ENCODE results near the gene SLC41A1.

The SLC41A1 gene

GRCh38 chr1:205786601-205787000 lies 26.4 kb downstream of the SLC41A1 start:
- DNase-seq, result no peak

GRCh38 chr1:205785446-205785845 lies 27.6 kb downstream of the SLC41A1 start:
- DNase-seq, result no peak

GRCh38 chr1:205783904-205784303 lies 29.1 kb downstream of the SLC41A1 start:
- no peak for DNase-seq

DNA sequence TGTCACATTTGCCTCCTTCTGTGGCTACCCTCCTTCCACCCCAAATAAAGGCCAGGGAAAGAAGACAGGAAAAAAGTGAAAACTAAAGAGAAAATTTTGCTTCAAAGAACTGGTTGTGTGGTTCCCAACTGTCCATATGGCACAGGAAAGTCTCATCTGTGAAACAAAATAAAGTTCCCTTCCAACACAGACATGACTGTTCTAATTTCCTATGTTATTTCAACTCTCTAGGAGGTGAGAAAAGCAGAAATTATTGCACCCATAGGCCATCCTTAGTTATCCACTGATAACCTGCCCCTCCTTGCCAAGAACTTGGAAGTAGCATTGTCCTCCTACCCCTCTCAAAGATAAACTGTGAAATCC lies 29.6 kb downstream of the SLC41A1 start:
- DNase-seq, result no peak

DNA sequence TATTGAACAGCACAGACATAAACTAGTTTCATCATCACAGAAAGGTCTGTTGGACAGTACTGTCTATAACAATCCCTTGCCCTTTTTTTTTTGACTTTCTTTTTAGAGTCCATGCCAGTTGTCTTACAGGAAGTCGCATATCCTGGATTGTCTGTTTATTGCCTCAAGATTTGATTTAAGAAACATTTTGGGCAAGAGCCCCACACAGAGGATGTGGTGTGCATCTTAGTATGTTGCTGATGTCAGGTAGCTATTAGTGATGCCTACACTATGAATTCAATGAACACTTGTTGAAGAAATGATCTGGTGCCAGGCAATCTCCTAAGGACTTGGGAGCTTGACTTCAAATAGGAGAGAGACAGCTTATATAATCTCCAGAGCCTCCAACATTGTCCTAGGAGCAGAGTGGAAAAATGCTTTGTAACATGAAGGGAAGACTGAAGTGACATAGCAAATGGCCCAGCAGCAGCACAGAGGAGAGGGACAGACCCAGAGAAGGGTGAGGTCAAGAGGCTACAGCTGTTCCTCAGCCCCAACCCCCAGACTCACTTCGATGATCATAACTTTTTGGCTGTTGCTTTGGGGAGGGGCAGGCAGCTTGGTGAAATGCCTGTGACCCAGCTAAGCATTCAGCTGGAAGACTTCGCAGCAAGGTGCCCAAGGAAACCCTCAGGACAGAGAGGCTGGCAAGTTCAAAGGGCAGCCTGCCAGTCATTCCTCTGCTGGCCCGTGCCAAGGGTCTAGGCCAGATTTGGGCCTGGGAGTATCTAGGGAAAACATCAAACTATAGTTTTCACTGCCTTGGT lies 30.2 kb downstream of the SLC41A1 start:
- no peak for DNase-seq

- no peak for DNase-seq
Measured at GRCh38 chr1:205780335-205780734, 32.7 kb downstream of the SLC41A1 start.

DNA sequence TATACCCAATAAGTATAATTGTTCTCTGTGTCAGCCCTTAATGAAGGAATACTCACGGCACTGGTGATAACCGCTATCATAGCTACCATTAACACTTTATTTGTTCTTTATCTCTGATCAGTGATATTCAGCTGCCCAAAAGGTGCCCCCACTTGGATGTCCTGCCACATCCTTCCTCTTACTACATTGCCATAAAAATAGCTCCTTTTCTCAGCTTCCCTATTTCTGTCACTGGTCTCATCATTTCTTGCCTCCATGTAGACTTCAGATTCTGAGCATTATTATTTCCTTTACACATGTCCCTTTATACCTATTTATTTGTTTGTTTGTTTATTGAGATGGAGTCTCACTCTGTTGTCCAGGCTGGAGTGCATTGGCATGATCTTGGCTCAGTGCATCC lies 35.0 kb downstream of the SLC41A1 start:
- DNase-seq, result no peak

GRCh38 chr1:205775717-205776056 lies 37.3 kb downstream of the SLC41A1 start:
- DNase-seq, result peak; percentile 53

DNA sequence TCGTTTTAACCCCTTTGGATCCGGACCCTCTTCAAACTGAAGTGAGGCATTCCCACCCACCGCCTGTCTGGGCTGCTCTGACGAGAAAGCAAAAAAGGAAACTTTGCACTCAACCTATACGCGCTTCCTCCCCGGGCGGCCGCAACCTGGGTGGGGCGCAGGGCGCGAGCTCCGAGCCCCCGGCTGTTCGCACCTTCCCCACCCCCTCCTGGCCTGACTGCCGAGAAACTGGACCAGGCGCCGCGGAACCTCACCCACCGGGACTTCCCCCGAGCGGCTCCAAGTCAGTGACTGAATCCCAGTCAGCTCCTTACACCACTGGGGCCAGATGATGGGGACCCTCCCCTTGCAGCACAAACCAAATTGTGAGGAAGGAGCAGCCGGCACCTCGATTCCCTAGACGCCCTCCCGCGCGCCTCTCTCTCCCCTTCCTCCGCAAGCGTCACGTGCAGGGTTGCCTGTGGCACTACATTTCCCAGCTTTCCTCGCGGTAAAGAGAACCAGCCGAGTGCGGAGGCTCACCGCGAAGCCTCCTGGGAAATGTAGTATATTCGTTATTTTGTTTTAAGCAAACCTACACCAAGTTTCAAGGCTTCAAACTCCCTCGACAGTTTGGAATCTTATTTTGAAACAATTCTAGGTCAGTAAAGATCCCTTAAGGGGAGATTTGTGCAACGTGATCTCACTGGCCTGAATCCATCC lies 37.8 kb downstream of the SLC41A1 start, which contains the start of gene RAB29:
Gene RAB29, minus strand, starts transcription at position 468 of the 702 bp plus-strand sequence. CDS start 526 bp downstream, outside the sequence.
- peak; percentile 79 for DNase-seq

- no peak for DNase-seq
Measured at GRCh38 chr1:205774198-205775014, 38.6 kb downstream of the SLC41A1 start.

DNA sequence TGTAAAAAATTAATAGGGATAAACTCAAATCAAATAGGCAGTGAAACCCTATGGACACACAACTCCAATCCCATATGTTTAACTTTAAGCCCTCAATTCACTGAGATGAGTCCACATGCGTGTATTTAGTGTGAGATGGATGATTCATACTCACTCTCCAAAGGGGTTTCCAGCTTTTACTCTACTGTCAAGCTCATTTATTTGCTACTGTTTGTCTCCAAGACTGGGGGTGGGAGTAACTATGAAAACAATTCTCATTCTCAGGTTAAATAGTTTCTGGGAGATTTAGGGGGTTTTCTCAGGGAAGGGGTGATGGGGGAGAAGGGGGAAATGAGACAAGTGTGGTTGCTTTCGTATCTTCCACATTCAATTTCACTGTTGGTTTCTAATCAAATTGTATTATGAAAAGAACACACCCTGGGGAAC lies 40.4 kb downstream of the SLC41A1 start:
- DNase-seq, result peak; percentile 31

DNA sequence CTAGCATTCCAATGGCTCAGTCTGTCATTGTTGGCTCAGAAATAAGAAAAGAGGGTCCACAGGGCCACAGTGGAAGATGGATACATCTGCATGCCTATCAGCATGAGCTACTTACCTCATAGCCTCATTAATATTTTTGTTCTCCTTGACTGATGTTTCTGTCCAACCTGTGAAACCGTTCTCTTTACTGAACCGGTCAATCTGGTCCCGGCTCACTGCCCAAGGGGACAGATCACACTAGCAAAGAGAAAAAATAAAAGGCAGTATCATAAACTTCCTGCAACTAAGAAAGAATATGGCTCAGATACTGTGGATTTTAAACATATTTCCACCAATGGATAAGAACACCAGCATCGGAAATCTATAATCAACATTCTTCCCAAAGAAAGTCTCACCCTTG lies 42.4 kb downstream of the SLC41A1 start:
- DNase-seq, result no peak

DNA sequence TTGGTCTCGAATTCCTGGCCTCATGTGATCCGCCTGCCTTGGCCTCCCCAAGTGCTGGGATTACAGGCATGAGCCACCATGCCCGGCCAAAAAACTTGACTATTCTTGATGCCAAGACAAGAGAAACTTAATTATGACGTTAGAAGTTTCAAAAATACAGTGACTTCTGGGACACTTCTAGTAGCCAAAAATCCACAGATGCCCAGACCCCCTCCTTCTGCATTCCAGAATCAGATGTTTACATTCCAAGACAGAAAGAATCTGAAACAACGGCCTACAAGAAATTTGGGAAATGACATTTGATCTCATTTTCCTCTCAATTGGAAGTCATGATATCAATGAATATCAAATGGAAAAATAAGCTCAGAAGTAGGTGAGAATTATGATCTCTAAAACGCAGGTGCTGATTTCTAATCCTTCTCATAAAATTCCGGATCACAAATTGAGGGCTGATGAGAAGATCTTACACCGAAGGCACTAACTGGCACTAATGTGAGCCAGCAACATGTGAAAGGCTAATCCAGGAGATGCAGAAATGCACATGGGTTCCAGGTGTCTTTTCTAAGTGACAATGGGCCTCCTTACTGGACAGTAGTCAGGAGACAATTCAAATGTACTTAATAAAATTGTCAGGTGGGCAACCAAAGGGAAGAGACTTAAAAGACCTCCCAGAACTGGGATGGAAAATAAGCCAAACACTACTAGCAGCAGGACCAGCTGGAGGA lies 43.2 kb downstream of the SLC41A1 start:
- DNase-seq, result peak; percentile 65

- no peak for DNase-seq
Measured at GRCh38 chr1:205767248-205767647, 45.8 kb downstream of the SLC41A1 start.

- no peak for DNase-seq
Measured at GRCh38 chr1:205766570-205766969, 46.4 kb downstream of the SLC41A1 start.

GRCh38 chr1:205766038-205766437 lies 47.0 kb downstream of the SLC41A1 start:
- DNase-seq, result peak; percentile 33

DNA sequence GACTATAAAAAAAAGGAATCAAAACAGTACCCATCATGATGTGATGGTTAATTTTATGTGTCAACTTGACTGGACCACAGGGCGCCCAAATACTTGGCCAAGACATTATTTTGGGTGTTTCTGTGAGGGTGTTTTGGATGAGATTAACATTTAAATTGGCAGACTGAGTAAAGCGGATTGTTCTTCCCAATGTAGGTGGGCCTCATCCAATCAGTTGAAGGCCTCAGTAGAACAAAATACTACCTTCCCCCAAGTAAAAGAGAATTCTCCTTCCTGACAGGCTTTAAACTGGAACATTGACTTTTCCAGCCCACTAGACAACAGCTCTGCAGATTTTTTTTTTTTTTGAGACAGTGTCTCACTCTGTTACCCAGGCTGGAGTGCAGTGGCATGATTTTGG lies 48.4 kb downstream of the SLC41A1 start:
- DNase-seq, result no peak

DNA sequence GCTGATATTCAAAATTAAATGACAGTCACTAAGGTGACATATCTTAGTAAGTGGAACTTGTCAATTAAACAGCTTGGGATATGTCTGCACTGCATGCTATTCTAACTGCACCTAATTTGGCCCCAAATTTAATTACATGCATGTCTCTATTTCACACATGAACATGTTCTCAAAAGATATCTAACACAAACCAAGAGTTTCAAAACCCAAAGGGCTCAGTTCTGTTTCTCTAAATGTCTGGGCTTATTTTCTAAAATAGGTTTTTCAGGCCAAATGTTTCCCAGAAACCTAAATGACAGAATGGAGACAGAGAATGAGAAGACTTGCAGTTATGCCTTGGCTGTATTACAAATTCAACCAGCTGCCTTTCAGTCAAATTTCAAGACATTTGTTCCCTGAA lies 49.0 kb downstream of the SLC41A1 start:
- no peak for DNase-seq

DNA sequence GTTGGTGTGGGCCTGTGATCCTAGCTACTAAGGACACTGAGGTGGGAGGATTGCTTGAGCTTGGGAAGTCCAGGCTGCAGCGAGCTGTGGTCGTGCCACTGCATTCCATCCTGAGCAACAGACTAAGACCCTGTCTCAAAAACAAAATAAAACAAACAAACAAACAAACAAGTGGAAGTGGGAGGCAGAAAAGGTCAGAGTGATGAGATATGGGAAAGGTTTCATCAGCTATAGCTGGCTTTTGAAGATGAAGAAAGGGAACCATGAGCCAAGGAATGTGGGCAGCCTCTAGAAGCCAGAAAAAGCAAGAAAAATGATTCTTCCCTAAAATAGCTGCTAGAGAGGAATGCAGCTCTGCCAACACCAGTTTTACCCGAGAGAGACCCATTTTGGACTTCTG lies 52.4 kb downstream of the SLC41A1 start:
- no peak for DNase-seq

GRCh38 chr1:205756552-205756951 lies 56.4 kb downstream of the SLC41A1 start:
- no peak for DNase-seq

DNA sequence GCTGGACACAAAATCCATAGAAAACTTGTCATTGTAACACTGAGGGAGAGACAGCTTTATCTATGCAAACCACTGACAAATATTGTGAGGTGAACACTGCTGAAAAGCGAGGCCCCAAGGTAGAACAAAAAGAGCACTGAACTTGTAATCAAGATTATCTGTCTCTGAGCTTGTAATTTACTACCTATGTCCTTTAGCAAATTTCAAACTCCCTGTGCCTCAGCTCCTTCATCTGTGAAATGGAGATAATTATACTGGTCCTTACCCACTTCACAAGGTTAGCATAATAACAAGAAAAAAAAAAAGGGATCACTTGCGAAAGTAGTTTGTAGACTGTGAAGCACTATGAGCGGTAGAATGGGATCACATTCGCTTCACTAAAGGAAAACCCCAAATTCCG lies 58.1 kb downstream of the SLC41A1 start:
- DNase-seq, result no peak

GRCh38 chr1:205751036-205751651 lies 61.9 kb downstream of the SLC41A1 start:
- DNase-seq, result peak; percentile 56
